Measurements from ENCODE around the gene DLEC1. TPM values are rescaled to one million over a fixed set of nuclear protein-coding genes. Genes with fewer than 3 reads are reported as not detected.
"Not testable (repeated sequence)": the region's sequence is repeated elsewhere in the genome, so short reads cannot be mapped to it uniquely, and the experiment has no call there.

Gene DLEC1
- total RNA-seq, 2 donors from 2014 or later: 3.9 to 6.0 TPM

DNA sequence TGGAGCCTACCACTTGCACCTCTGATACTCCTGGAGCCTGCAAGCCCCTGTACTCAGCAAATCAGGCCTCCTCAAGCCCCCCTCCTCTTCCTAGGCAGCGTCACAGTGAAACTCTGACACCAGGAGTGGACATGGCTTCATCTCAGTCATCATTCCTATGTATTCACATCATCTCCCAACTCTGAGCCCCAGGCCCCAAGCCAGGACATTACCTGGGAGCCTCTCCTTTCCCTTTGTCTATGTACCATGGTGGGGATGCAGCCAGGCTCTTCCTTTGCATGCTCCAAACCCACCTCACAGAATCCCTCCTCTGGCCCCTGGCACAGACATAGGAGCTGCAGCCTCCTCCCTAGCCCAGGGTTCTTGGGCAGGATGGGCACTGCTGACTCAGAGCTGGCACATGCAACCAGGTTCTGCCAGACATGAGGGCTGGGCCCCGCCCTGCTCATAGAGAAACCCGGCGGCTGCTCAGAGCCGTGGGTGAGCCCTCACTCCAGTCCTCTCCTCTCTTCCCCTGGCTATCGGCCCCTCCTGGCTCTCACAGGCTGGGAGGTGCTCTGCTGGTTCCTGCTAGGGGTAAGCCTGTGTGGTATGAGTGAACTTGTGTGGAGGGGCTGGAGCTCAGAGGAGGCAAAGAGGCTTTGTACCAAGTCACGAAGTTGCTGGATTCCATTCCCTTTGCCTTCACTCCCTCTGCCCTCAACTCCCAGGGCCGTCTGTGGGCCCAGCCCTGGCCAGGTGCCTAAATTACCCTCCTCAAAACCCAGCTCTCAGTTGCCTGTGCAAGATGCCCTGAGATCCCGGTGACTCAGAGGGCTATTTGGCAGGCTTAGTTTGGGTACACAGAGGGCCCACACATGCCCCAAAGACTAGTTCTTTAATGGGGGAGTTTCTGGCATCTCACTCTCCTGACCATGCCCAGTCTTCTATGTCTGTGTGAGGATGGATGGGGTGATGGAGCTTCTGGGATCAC, 7.7 kb upstream of the DLEC1 start:
- no peak overlapping the region for H3K27ac ChIP-seq (ENCODE audit: low read depth, low read length)
- Mint-ChIP-seq H3K4me3 (peak overlapping the region; percentile 38), H3K36me3 (ENCODE audit: low read depth) (peaks cover 6% of the 10 kb centered on the region), H3K4me1 (peaks cover 3% of the 10 kb centered on the region), H3K27ac (no peak overlapping the region), H3K27me3 (ENCODE audit: insufficient read depth) (peaks cover 65% of the 10 kb centered on the region), H3K9me3 (no peaks in the 10 kb centered on the region)
- no peak overlapping the region for H3K4me3 ChIP-seq (ENCODE audit: low read length)
- no peak for TF ChIP-seq CTCF (conservative IDR thresholded peaks at IDR 0.05)
- 80 to 82% methylated on average over 3 to 9 of the region's 9 CpGs for WGBS, 2 experiments (ENCODE audit: insufficient coverage in 1 of 2, insufficient read length in 1 of 2)
- H3K4me1 ChIP-seq (ENCODE audit: control insufficient read depth, insufficient read depth, low read length): no peaks in the 10 kb centered on the region
- no peaks in the 10 kb centered on the region for H3K36me3 ChIP-seq (ENCODE audit: control insufficient read depth, insufficient read depth, low read length)
- H3K9me3 ChIP-seq (ENCODE audit: control insufficient read depth, low read length): no peaks in the 10 kb centered on the region
- DNase-seq: peak; percentile 56
- no peak overlapping the region for H3K9ac ChIP-seq (ENCODE audit: extremely low read depth, low read length, poor library complexity, severe bottlenecking)
- peaks cover 36% of the 10 kb centered on the region for H3K27me3 ChIP-seq (ENCODE audit: control insufficient read depth, insufficient read depth, low read length, poor library complexity, severe bottlenecking)

DNA sequence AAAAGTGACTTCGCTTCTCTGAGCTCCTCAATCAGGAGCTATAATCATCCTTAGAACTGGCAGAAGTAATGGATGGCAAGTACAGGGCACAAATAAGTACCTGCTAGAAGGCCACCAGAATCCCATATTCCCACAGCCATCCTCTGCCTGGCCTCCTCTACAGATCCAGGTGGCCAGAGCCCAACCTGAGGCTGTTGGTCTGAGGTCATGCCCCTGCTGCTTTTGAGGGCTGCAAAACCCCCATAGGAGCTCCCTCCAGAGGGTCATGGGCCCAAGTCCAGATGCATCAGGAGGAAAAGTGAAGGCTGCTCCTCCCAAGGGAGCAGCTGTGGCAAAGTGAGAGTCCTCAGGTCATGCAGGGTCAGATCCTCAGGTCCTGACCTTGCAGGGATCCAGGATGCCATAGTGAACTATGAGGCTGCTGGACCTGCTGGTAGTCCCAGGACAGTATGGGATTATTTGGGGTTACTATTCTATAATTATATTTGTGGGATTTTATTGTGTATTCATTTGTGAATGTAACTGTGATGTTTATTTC, 6.6 kb upstream of the DLEC1 start:
- WGBS, 2 experiments (ENCODE audit: insufficient coverage in 1 of 2, insufficient read length in 1 of 2): 88 to 100% methylated on average over 1 of the region's 1 CpG
- H3K27ac Mint-ChIP-seq: no peak overlapping the region
- peaks cover 59% of the 10 kb centered on the region for H3K27me3 Mint-ChIP-seq (ENCODE audit: insufficient read depth)
- no peak overlapping the region for H3K27ac ChIP-seq (ENCODE audit: low read depth, low read length)
- TF ChIP-seq CTCF (conservative IDR thresholded peaks at IDR 0.05): no peak
- H3K4me3 Mint-ChIP-seq: no peak overlapping the region
- no peaks in the 10 kb centered on the region for H3K36me3 ChIP-seq (ENCODE audit: control insufficient read depth, insufficient read depth, low read length)
- peaks cover 5% of the 10 kb centered on the region for H3K4me1 Mint-ChIP-seq
- H3K27me3 ChIP-seq (ENCODE audit: control insufficient read depth, insufficient read depth, low read length, poor library complexity, severe bottlenecking): peaks cover 30% of the 10 kb centered on the region
- no peak overlapping the region for H3K9ac ChIP-seq (ENCODE audit: extremely low read depth, low read length, poor library complexity, severe bottlenecking)
- H3K9me3 Mint-ChIP-seq: no peaks in the 10 kb centered on the region
- H3K4me1 ChIP-seq (ENCODE audit: control insufficient read depth, insufficient read depth, low read length): no peaks in the 10 kb centered on the region
- peaks cover 5% of the 10 kb centered on the region for H3K36me3 Mint-ChIP-seq (ENCODE audit: low read depth)
- peak; percentile 33 for DNase-seq
- no peak overlapping the region for H3K4me3 ChIP-seq (ENCODE audit: low read length)
- H3K9me3 ChIP-seq (ENCODE audit: control insufficient read depth, low read length): no peaks in the 10 kb centered on the region

- not testable (repeated sequence) for H3K4me3 Mint-ChIP-seq; H3K27ac Mint-ChIP-seq; H3K9me3 Mint-ChIP-seq; H3K27ac ChIP-seq (ENCODE audit: low read depth, low read length); H3K36me3 ChIP-seq (ENCODE audit: control insufficient read depth, insufficient read depth, low read length); H3K4me1 ChIP-seq (ENCODE audit: control insufficient read depth, insufficient read depth, low read length); H3K9me3 ChIP-seq (ENCODE audit: control insufficient read depth, low read length); H3K9ac ChIP-seq (ENCODE audit: extremely low read depth, low read length, poor library complexity, severe bottlenecking); H3K4me3 ChIP-seq (ENCODE audit: low read length); H3K4me1 Mint-ChIP-seq; H3K36me3 Mint-ChIP-seq (ENCODE audit: low read depth)
- 96 to 100% methylated on average over 2 to 6 of the region's 7 CpGs for WGBS, 2 experiments (ENCODE audit: insufficient coverage in 1 of 2, insufficient read length in 1 of 2)
- peaks cover 55% of the 10 kb centered on the region for H3K27me3 Mint-ChIP-seq (ENCODE audit: insufficient read depth)
- DNase-seq: peak; percentile 20
- H3K27me3 ChIP-seq (ENCODE audit: control insufficient read depth, insufficient read depth, low read length, poor library complexity, severe bottlenecking): peaks cover 28% of the 10 kb centered on the region
These were observed 5.4 kb upstream of the DLEC1 start for GRCh38 chr3:38033586-38033985.

DNA sequence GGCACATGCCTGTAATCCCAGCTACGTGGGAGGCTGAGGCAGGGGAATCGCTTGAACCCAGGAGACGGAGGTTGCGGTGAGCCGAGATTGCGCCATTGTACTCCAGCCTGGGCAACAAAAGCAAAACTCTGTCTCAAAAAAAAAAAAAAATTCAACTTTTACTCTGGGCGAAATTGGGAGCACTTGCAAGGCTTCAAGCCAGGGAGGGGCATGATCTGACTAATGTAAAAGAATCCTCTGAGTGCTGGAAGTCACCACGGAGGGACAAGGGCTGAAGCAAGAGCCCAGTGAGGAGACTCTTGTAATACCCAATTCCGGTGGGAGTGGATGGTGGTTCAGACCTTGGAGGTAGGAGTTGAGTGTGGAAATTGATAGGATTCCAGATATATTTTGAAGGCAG, 4.7 kb upstream of the DLEC1 start:
- not testable (repeated sequence) for H3K9me3 ChIP-seq (ENCODE audit: control insufficient read depth, low read length); H3K4me1 Mint-ChIP-seq; H3K9ac ChIP-seq (ENCODE audit: extremely low read depth, low read length, poor library complexity, severe bottlenecking); H3K4me3 ChIP-seq (ENCODE audit: low read length); H3K9me3 Mint-ChIP-seq; H3K27ac Mint-ChIP-seq; H3K4me3 Mint-ChIP-seq; H3K36me3 Mint-ChIP-seq (ENCODE audit: low read depth); H3K36me3 ChIP-seq (ENCODE audit: control insufficient read depth, insufficient read depth, low read length); H3K4me1 ChIP-seq (ENCODE audit: control insufficient read depth, insufficient read depth, low read length); H3K27ac ChIP-seq (ENCODE audit: low read depth, low read length)
- peaks cover 58% of the 10 kb centered on the region for H3K27me3 Mint-ChIP-seq (ENCODE audit: insufficient read depth)
- 91% methylated on average over 9 of the region's 9 CpGs for WGBS, 2 experiments (ENCODE audit: insufficient coverage in 1 of 2, insufficient read length in 1 of 2)
- DNase-seq: peak; percentile 30
- H3K27me3 ChIP-seq (ENCODE audit: control insufficient read depth, insufficient read depth, low read length, poor library complexity, severe bottlenecking): peaks cover 30% of the 10 kb centered on the region

Measured in endodermal cell (in vitro differentiated cells).